ENCODE measurements around the gene RBM46.

The RBM46 gene

DNA sequence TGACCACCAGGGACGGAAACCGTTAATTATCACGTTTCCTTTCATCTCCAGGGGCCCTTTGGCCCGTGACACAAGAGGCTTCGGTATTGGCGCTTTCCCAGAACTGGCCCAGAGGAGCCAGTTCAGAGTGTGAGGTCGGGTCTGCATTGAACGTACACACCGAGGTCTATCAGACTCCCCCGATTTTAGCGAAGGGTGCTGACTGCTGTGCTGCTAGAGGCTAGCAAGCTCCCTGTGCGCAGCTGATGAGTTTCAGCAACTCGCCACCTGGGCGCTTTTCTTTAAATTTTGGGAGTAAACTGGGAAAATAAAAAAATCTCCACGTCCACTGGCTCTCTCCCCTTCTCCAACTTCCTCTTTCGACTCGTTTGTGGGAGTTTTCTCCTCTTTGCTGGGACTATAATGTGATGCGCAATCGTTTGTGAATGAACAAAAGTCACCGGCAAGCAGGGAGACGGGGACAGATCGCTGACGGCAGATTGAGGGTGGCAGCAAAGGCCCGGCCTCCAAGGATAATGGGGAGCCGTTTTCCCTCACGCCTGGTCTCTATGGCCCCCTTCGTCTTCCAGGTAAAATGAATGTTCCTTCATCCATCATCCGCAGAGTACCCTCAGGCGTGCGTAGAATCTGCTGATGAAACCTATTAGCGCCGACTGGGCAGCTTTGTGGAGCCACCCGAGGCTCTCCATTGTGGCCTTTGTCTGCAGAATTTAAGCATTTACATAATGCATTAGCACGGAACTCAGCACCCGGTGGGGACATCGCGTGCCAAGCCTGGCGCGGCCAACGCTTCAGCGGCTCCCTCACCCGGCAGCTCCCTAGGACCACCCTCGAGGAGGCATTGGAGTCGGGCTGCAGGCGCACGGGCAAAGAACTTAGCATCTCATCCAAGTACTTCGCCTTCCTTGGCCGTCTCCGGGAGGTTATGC, 38.9 kb upstream of the RBM46 start:
- no peaks in the 10 kb centered on the region for H3K36me3 ChIP-seq

DNA sequence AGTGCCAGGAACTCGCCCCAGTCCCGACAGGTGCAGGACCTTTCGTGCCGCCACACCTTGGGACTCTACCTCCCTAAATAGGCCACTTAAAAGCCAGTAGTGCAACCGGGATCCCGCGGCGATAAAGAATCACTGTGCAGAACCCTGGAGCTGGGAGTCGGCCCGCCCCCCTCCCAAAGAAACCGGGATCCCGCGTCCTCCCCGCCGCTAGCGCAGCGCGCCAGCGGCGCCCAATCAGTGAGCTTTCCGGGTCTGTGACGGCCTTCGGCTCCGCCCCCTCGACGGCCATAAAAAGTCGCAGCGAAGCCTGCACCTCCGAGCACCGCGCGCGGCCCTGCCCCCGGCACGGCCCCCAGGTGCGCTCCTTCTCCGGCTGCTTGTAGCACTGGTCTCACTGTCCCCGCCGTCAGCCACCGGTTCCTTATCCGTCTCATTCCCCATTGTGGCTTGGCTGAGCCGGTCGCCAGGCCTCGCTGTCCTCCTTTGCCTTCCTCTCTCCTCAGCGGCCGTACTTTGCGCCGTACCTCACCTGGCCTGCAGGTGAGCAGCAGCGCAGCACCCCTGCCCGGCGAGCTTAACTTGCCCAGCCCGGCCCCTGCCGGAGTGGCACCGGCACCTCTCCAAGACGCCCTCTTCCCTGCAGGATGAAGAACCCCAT, 37.3 kb upstream of the RBM46 start, which contains the start of gene LRAT:
Gene LRAT (plus strand): TSS at position 318 of the 658 bp plus-strand sequence. CDS start 327 bp downstream, at position 645.
- Histone ChIP-seq H3K4me1 (no peaks in the 10 kb centered on the region), H4K20me1 (no peaks in the 10 kb centered on the region), H3K27ac (no peak within 1 kb of the TSS), H3K4me2 (no peak within 1 kb of the TSS), H3K27me3 (no peaks in the 10 kb centered on the region), H3K36me3 (no peaks in the 10 kb centered on the region), H3K9me3 (replicated peaks in 1 of 11) (peaks cover 28 to 43% (median 30%) of the 10 kb centered on the region in 11 experiments), H3K4me3 (no peak within 1 kb of the TSS), H3K9ac (no peak within 1 kb of the TSS)
- no peak for TF ChIP-seq Cebpa-rat (IDR thresholded peaks at IDR 0.05)

More for the DNA sequence above, 38.9 kb upstream of the RBM46 start:
- Histone ChIP-seq H3K9ac (no peak overlapping the region), H4K20me1 (no peaks in the 10 kb centered on the region), H3K4me3 (no peak overlapping the region), H3K4me1 (no peaks in the 10 kb centered on the region), H3K27me3 (no peaks in the 10 kb centered on the region), H3K4me2 (no peak overlapping the region), H3K9me3 (replicated peaks in 1 of 11) (peaks cover 28 to 43% (median 30%) of the 10 kb centered on the region in 11 experiments), H3K27ac (no peak overlapping the region)
- no peak for TF ChIP-seq Cebpa-rat (IDR thresholded peaks at IDR 0.05)

DNA sequence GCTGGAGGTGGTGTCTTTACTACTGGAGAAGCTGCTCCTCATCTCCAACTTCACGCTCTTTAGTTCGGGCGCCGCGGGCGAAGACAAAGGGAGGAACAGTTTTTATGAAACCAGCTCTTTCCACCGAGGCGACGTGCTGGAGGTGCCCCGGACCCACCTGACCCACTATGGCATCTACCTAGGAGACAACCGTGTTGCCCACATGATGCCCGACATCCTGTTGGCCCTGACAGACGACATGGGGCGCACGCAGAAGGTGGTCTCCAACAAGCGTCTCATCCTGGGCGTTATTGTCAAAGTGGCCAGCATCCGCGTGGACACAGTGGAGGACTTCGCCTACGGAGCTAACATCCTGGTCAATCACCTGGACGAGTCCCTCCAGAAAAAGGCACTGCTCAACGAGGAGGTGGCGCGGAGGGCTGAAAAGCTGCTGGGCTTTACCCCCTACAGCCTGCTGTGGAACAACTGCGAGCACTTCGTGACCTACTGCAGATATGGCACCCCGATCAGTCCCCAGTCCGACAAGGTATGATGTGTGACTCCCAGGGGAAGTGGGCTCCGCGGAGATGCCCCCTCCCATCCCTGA, 36.6 kb upstream of the RBM46 start:
- Histone ChIP-seq H3K4me1 (no peaks in the 10 kb centered on the region), H3K4me2 (no peak overlapping the region), H3K27ac (no peak overlapping the region), H3K4me3 (no peak overlapping the region), H3K9ac (no peak overlapping the region), H3K9me3 (replicated peaks in 1 of 11) (peaks cover 28 to 43% (median 30%) of the 10 kb centered on the region in 11 experiments), H4K20me1 (no peaks in the 10 kb centered on the region), H3K27me3 (no peaks in the 10 kb centered on the region), H3K36me3 (no peaks in the 10 kb centered on the region)
- TF ChIP-seq Cebpa-rat (IDR thresholded peaks at IDR 0.05): no peak

DNA sequence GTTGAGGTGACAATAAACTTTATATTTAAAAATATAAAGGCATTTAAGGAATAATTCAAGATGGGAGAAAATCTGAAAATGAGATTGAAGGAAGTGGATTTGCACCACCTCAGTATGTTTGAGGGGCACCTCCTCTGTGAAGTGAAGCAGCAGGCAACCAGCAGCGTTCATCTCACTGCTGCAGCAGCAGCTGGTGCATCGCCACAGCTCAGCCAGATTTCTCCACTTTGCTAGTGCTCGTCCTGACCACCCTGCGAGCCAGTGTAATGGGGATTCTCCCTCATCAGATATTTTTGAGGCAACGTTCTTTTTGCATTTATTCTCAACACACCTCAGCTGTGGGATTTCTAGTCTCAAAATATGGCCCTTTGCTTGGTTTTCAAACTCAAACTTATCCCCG, 23.4 kb upstream of the RBM46 start:
- no peak overlapping the region for H3K4me2 ChIP-seq
- no peak for TF ChIP-seq Cebpa-rat (IDR thresholded peaks at IDR 0.05)
- no peaks in the 10 kb centered on the region for H3K36me3 ChIP-seq
- no peaks in the 10 kb centered on the region for H4K20me1 ChIP-seq
- H3K27me3 ChIP-seq: no peaks in the 10 kb centered on the region
- no peak overlapping the region for H3K4me3 ChIP-seq
- H3K9ac ChIP-seq: no peak overlapping the region
- H3K4me1 ChIP-seq: no peaks in the 10 kb centered on the region
- H3K27ac ChIP-seq: no peak overlapping the region
- H3K9me3 ChIP-seq (replicated peaks in 1 of 11): no peaks in the 10 kb centered on the region

DNA sequence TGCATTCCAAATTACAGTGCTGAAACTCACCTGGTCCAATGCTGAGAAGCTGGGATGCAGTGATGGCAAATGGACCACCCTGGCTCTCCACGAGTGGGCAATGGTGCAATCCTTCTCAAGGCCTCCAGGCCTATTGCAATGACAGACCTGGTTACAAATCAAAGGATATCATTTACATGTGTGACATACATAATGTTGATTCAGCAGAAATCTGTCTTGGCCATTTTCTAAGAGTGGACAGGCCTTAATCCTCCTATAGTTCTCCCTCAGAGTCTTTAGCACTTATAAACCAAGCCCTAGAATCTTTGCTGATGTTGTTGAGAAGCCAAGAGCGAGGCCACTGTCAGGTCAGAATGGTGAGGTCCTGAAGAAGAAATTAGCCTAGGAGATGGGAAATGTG, 20.2 kb upstream of the RBM46 start:
- Histone ChIP-seq H3K36me3 (no peaks in the 10 kb centered on the region), H4K20me1 (no peaks in the 10 kb centered on the region), H3K9me3 (replicated peaks in 1 of 11) (no peaks in the 10 kb centered on the region), H3K4me2 (no peak overlapping the region), H3K4me3 (no peak overlapping the region), H3K9ac (no peak overlapping the region), H3K4me1 (peaks cover 0 to 1% (median 0%) of the 10 kb centered on the region in 10 experiments; a peak in 4 of 20 replicates), H3K27ac (no peak overlapping the region), H3K27me3 (no peaks in the 10 kb centered on the region)
- TF ChIP-seq Cebpa-rat (IDR thresholded peaks at IDR 0.05): no peak

DNA sequence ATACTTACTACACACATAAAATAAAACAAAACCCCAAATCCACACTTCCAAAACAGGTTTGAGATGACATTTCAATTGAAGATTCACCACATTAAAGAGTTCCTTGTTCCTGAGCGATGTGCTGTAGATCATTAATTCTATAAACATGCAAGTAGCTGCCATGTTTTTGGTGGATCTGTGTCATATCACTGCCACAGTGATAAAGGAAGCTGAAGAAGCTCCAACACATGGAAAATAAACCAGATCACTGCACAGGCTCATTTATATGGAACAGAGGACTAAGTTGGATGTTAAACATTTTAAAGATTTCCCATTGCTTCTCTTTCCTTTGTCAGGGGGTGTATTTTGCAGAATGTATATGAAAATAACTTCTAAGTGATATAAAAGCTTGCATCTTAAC, 2.8 kb upstream of the RBM46 start:
- Histone ChIP-seq H3K9me3 (replicated peaks in 1 of 11) (peaks cover 9 to 15% (median 13%) of the 10 kb centered on the region in 11 experiments; a peak in 21 of 22 replicates), H3K4me3 (no peak overlapping the region), H3K9ac (no peak overlapping the region), H3K4me1 (no peaks in the 10 kb centered on the region), H4K20me1 (no peaks in the 10 kb centered on the region), H3K27me3 (no peaks in the 10 kb centered on the region), H3K36me3 (no peaks in the 10 kb centered on the region), H3K4me2 (no peak overlapping the region), H3K27ac (no peak overlapping the region)
- TF ChIP-seq Cebpa-rat (IDR thresholded peaks at IDR 0.05): no peak

DNA sequence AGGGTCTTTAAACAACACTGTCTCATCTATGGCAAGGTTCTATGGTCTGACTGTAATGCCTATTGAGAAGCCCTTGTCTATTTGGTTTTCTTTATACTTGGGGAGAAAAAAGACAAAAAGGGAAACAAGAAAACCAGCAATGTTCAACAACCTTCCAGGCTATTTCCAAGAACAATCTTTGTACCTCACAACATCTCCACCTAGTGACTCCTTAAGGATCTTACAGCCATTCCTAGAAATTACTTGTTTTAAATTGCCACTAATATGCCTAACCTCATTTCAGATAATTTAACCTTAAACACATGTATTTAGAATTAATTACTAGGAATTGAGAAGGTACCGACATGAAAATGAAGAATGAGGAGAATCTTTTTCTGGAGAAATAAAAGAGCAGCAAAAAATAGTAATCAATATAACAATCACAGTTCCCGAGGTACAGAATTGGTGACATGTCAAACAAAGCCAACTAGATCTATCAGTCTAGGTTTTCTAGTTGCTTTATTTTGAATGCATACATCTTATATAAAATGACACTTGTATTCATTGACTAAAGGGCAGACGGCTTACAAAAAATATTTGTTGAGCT, 1.6 kb upstream of the RBM46 start:
- Histone ChIP-seq H3K36me3 (no peaks in the 10 kb centered on the region), H3K9me3 (replicated peaks in 1 of 11) (peaks cover 9 to 15% (median 13%) of the 10 kb centered on the region in 11 experiments; a peak in 21 of 22 replicates), H3K27me3 (no peaks in the 10 kb centered on the region), H3K4me3 (no peak overlapping the region), H3K4me2 (no peak overlapping the region), H4K20me1 (no peaks in the 10 kb centered on the region), H3K27ac (no peak overlapping the region), H3K4me1 (no peaks in the 10 kb centered on the region), H3K9ac (no peak overlapping the region)
- TF ChIP-seq Cebpa-rat (IDR thresholded peaks at IDR 0.05): no peak

DNA sequence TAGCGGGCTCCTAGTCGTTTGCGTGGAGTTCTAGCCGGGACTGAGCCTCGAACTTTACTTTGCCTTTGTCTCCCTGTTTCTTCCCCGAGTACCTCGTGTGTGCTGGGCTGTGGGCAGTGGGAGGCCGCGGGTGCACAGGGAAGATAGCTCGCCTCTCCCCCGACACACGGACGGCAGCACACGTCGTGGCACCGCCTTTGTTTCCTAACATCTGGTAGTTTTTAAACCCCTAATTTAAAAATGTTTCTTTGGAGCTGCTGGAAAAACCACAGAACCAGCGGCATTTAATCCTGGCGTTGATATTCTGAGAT, 866 bp downstream of the RBM46 start:
- Histone ChIP-seq H3K9ac (no peak overlapping the region), H3K4me2 (no peak overlapping the region), H3K36me3 (no peaks in the 10 kb centered on the region), H3K27me3 (no peaks in the 10 kb centered on the region), H3K4me1 (no peaks in the 10 kb centered on the region), H3K9me3 (replicated peaks in 1 of 11) (peaks cover 9 to 15% (median 13%) of the 10 kb centered on the region in 11 experiments; a peak in 21 of 22 replicates), H3K27ac (no peak overlapping the region), H4K20me1 (no peaks in the 10 kb centered on the region), H3K4me3 (no peak overlapping the region)
- TF ChIP-seq Cebpa-rat (IDR thresholded peaks at IDR 0.05): no peak

DNA sequence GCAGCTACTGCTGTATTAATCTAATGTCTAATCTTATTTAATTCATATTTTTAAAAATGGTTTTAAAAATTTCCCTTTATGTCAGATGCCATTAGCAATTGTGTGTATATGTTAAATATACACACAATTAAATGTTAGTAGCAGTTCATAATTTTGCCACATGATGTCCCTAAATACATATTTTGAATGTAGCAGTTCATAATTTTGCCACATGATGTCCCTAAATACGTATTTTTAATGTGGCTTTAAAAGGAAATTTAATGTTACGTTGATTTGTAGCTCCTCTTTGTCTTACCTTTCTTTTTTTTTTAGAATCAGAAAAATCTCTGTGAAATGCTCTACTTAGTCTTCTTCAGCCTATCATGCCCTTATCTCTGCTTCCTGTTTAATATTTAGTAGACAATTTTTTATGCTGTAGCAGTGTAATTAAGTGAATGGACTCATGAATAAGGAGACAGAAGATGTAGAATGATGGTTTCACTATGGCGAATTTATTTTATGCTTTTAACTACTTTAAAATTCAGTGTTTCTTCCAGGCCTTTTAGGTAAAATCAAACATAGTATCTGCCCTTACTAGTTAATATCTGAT, 26.1 kb downstream of the RBM46 start:
- Histone ChIP-seq H3K4me2 (peak overlapping the region in 2 of 11 experiments; percentile 7 to 45; a peak in 1 of 22 replicates), H3K9ac (no peak overlapping the region), H3K27me3 (no peaks in the 10 kb centered on the region), H3K4me3 (no peak overlapping the region), H3K36me3 (no peaks in the 10 kb centered on the region), H3K4me1 (no peaks in the 10 kb centered on the region), H3K9me3 (replicated peaks in 1 of 11) (no peaks in the 10 kb centered on the region), H4K20me1 (no peaks in the 10 kb centered on the region), H3K27ac (no peak overlapping the region)
- no peak for TF ChIP-seq Cebpa-rat (IDR thresholded peaks at IDR 0.05)
